OCI-LY7 (cell line): Measurements from ENCODE around the gene NXPH1. TPM values are rescaled to one million over a fixed set of nuclear protein-coding genes. Genes with fewer than 3 reads are reported as not detected.

Experiments used
- BruUV-seq: library from RNA; stranded (reverse); fragments of 400-500 nt; replicated peaks from 2 replicates; lab custom pipeline; 2021; lab: Mats Ljungman, UMichigan
- CTCF ChIA-PET: fragments of 300-600 bp; sonication (Branson Sonifier 250); formaldehyde crosslinking; loops from one replicate; lab custom pipeline; 2022; ENCODE audit warnings: antibody characterized with exemption; ENCODE audit not compliant: unreplicated experiment; lab: Charles Lee
- POLR2A ChIA-PET: fragments of 300-600 bp; sonication (Branson Sonifier 250); formaldehyde crosslinking; loops from one replicate; lab custom pipeline; 2022; ENCODE audit warnings: antibody characterized with exemption; lab: Charles Lee
- DNase-seq: peaks from one replicate; pipeline ENCODE4 v3.0.0-alpha.2; 2015; ENCODE audit warnings: low spot score
- H2AFZ ChIP-seq: fragments of 200-600 bp; sonication (generic), shearing (Covaris generic); 2 replicates; pipeline ENCODE4 v1.6.1; 2014; ENCODE audit warnings: mild to moderate bottlenecking, antibody characterized with exemption, low read length, moderate library complexity
- H3K27ac ChIP-seq: fragments of 200-600 bp; sonication (generic); 2 replicates; pipeline ENCODE4 v1.5.1; 2014; ENCODE audit warnings: mixed run types, low read depth, mild to moderate bottlenecking, moderate library complexity, low read length, inconsistent platforms; ENCODE audit not compliant: poor library complexity, severe bottlenecking
- H3K36me3 ChIP-seq: fragments of 200-600 bp; sonication (generic); 2 replicates; pipeline ENCODE4 v1.6.1; 2014; ENCODE audit warnings: mild to moderate bottlenecking, antibody characterized with exemption, low read length, moderate library complexity, mixed read lengths; ENCODE audit not compliant: insufficient read depth
- H3K4me1 ChIP-seq: fragments of 200-600 bp; sonication (generic); 2 replicates; pipeline ENCODE4 v1.5.1; 2014; ENCODE audit warnings: mild to moderate bottlenecking, low read length; ENCODE audit not compliant: insufficient read depth, poor library complexity, severe bottlenecking
- H3K4me2 ChIP-seq: fragments of 200-600 bp; sonication (generic); 2 replicates; pipeline ENCODE4 v1.6.1; 2014; ENCODE audit warnings: mild to moderate bottlenecking, low read length
- H3K4me3 ChIP-seq: fragments of 200-600 bp; sonication (generic); 2 replicates; pipeline ENCODE4 v1.5.1; 2014; ENCODE audit warnings: mild to moderate bottlenecking, low read depth, low read length; ENCODE audit not compliant: poor library complexity, severe bottlenecking
- H3K79me2 ChIP-seq: fragments of 200-600 bp; sonication (generic); 2 replicates; pipeline ENCODE4 v1.6.1; 2016; ENCODE audit warnings: low read depth, mild to moderate bottlenecking, low read length, moderate library complexity, mixed read lengths; ENCODE audit not compliant: insufficient read depth
- H3K9me2 ChIP-seq: fragments of 200-600 bp; sonication (generic); 2 replicates; pipeline ENCODE4 v1.6.1; 2016; ENCODE audit warnings: mild to moderate bottlenecking, low read length, mixed read lengths; ENCODE audit not compliant: insufficient read depth
- H3K9me3 ChIP-seq: fragments of 200-600 bp; sonication (generic); 2 replicates; pipeline ENCODE4 v1.6.1; 2014; ENCODE audit warnings: mild to moderate bottlenecking, mixed run types, low read length, mixed read lengths
- H4K20me1 ChIP-seq: fragments of 200-600 bp; sonication (generic); 2 replicates; pipeline ENCODE4 v1.6.1; 2014; ENCODE audit warnings: mild to moderate bottlenecking, antibody characterized with exemption, low read length, moderate library complexity, mixed read lengths; ENCODE audit not compliant: insufficient read depth
- EZH2phosphoT487 ChIP-seq: fragments of 200-600 bp; sonication (generic); IDR thresholded peaks from 2 replicates; pipeline ENCODE4 v1.6.1; 2018; ENCODE audit warnings: low read depth, borderline replicate concordance, mild to moderate bottlenecking, mixed run types, antibody characterized with exemption, low read length, moderate library complexity, mixed read lengths
- intact Hi-C: fragments of 100-400 bp; cut with micrococcal nuclease; formaldehyde crosslinking; loops from one replicate; pipeline ENCODE4 v1.10.0; 2022; ENCODE audit not compliant: unreplicated experiment
- total RNA-seq, 2 experiments: library from RNA; depleted of rRNA in 1 of 2; stranded (reverse); fragments of >200 nt in 1 of 2; shearing (Covaris generic) in 1 of 2; gene quantifications; 2 replicates each; pipeline ENCODE4 v1.2.3, GENCODE V29; 2014 to 2022
- TF ChIP-seq, protein P1 (sequence below): fragments of 200-600 bp; sonication (generic); conservative IDR thresholded peaks from 2 replicates; pipeline ENCODE4 v1.5.1; 2014; ENCODE audit warnings: mild to moderate bottlenecking, antibody characterized with exemption, low read length, moderate library complexity, mixed read lengths

NXPH1 gene
- total RNA-seq, 2 experiments from 2014 or later = not detected

DNA sequence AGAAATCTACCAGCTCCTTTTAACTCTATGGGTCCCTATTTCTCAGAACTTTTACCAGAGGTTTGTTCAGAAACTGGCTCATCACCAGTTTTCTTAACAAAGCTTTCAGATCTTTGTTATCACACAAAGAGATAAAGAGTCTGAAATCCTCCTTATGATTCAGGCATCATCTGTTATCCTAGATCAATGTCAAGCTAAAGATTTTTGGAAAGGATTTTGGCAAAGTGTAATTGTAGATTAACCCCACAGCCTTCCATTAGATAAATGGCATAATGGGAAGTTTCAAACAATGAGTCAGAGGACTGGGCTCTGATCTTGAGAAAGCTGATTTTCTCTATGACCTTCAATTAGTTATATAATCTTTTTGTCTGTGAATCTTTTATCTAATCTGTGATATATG, 192.2 kb downstream of the NXPH1 start:
- Histone ChIP-seq H3K9me3 (no peaks in the 10 kb centered on the region), H3K27ac (no peak overlapping the region), H3K4me1 (no peaks in the 10 kb centered on the region), H3K79me2 (no peaks in the 10 kb centered on the region), H3K4me3 (no peak overlapping the region), H3K36me3 (no peaks in the 10 kb centered on the region), H2AFZ (no peak overlapping the region), H3K9me2 (no peaks in the 10 kb centered on the region), H4K20me1 (no peaks in the 10 kb centered on the region), H3K4me2 (no peak overlapping the region)
- POLR2A ChIA-PET = interaction anchor here (0.5 kb wide), 1 partner anchor 52 kb away, joined by 3 read pairs; no protein-coding TSS in a partner anchor
- no peak for TF ChIP-seq EZH2phosphoT487
- TF ChIP-seq, protein P1, sequence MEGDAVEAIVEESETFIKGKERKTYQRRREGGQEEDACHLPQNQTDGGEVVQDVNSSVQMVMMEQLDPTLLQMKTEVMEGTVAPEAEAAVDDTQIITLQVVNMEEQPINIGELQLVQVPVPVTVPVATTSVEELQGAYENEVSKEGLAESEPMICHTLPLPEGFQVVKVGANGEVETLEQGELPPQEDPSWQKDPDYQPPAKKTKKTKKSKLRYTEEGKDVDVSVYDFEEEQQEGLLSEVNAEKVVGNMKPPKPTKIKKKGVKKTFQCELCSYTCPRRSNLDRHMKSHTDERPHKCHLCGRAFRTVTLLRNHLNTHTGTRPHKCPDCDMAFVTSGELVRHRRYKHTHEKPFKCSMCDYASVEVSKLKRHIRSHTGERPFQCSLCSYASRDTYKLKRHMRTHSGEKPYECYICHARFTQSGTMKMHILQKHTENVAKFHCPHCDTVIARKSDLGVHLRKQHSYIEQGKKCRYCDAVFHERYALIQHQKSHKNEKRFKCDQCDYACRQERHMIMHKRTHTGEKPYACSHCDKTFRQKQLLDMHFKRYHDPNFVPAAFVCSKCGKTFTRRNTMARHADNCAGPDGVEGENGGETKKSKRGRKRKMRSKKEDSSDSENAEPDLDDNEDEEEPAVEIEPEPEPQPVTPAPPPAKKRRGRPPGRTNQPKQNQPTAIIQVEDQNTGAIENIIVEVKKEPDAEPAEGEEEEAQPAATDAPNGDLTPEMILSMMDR = no peak
- DNase-seq = no peak
- CTCF ChIA-PET = no interaction called here
- no TSS peak for BruUV-seq
- intact Hi-C loops = no loop called here

DNA sequence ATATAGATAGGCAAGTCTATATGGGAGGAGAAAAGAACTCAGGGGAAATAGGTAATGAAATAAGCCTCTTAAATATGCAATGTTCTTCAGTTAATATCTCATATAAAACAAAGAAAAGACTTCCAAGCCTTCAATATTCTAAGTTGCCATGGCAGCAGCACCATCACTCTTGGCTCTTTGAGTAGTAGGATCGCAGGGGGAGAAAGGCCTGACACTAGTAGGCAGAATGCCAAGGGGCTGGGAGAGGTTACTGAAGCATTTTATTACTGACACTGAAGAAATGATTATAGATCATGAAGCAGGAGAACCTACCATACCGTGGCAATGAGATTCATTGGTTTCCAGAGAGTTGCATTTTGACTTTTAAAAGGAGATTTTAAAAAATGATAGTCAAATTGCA, 193.9 kb downstream of the NXPH1 start:
- H3K4me1 ChIP-seq = no peaks in the 10 kb centered on the region
- no peaks in the 10 kb centered on the region for H4K20me1 ChIP-seq
- TF ChIP-seq EZH2phosphoT487 = no peak
- TF ChIP-seq, protein P1 = no peak
- intact Hi-C loops = no loop called here
- no TSS peak for BruUV-seq
- DNase-seq = no peak
- ChIA-PET CTCF (no interaction called here), POLR2A (no interaction called here)
- H3K79me2 ChIP-seq = no peaks in the 10 kb centered on the region
- H3K9me2 ChIP-seq = no peaks in the 10 kb centered on the region
- H3K36me3 ChIP-seq = no peaks in the 10 kb centered on the region
- no peak overlapping the region for H3K27ac ChIP-seq
- no peak overlapping the region for H3K4me2 ChIP-seq
- H3K9me3 ChIP-seq = no peaks in the 10 kb centered on the region
- no peak overlapping the region for H3K4me3 ChIP-seq
- H2AFZ ChIP-seq = no peak overlapping the region

DNA sequence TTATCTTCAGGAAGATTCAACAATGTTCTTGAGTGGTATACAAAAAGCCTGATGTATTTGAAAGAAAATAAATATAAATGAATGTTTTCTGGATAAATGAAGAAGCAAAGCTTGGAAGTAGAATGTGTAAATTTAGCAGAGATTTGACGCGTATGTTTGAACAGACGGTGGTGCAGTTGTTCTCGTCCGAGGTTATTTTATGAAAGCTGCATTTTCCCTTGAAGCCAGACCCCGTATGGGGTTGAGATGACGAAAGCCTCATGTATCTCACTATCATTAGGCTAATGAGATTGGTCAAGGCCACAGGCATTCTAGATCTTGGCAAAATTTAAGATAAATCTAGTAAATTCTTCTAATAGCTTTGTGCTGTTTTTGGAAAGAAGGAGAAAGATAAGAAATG, 195.2 kb downstream of the NXPH1 start:
- no peaks in the 10 kb centered on the region for H3K9me2 ChIP-seq
- H3K27ac ChIP-seq = no peak overlapping the region
- H3K4me1 ChIP-seq = no peaks in the 10 kb centered on the region
- DNase-seq = no peak
- no peak overlapping the region for H2AFZ ChIP-seq
- no peaks in the 10 kb centered on the region for H4K20me1 ChIP-seq
- intact Hi-C loops = no loop called here
- H3K4me2 ChIP-seq = no peak overlapping the region
- TF ChIP-seq, protein P1 = no peak
- TF ChIP-seq EZH2phosphoT487 = no peak
- H3K4me3 ChIP-seq = no peak overlapping the region
- H3K9me3 ChIP-seq = no peaks in the 10 kb centered on the region
- POLR2A ChIA-PET = interaction anchor here (0.5 to 1.5 kb wide), 3 partner anchors 9 to 1270 kb away, joined by 4 to 6 read pairs (median 5); no protein-coding TSS in a partner anchor
- no peaks in the 10 kb centered on the region for H3K79me2 ChIP-seq
- CTCF ChIA-PET = no interaction called here
- no peaks in the 10 kb centered on the region for H3K36me3 ChIP-seq
- no TSS peak for BruUV-seq
